HepG2 (cell line): ENCODE results near the gene MTF1. TPM values are rescaled to one million over a fixed set of nuclear protein-coding genes. Genes with fewer than 3 reads are reported as not detected.

ENCODE experiments used
- AKAP8 ChIP-seq: sonication (generic); formaldehyde crosslinking; IDR thresholded peaks from 2 replicates; pipeline ENCODE4 v1.5.1; 2020; ENCODE audit warnings: mild to moderate bottlenecking, missing genetic modification reagents
- ARNT2 ChIP-seq: sonication (generic); formaldehyde crosslinking; IDR thresholded peaks from 2 replicates; pipeline ENCODE4 v1.8.0; 2022; ENCODE audit warnings: mild to moderate bottlenecking, low read depth, missing genetic modification reagents, moderate library complexity
- HNF4G ChIP-seq, 2 experiments: sonication (generic) in 1 of 2; formaldehyde crosslinking in 1 of 2; IDR thresholded peaks; 2 replicates each; pipeline versions ENCODE4 v1.4.0 to v1.6.1; 2011 to 2020; ENCODE audit warnings: borderline replicate concordance in 2 of 2, low read depth in 2 of 2, mild to moderate bottlenecking in 2 of 2, low read length in 1 of 2, missing genetic modification reagents in 1 of 2, moderate library complexity in 1 of 2
- HOXA3 ChIP-seq: sonication (generic); formaldehyde crosslinking; IDR thresholded peaks from 2 replicates; pipeline ENCODE4 v1.5.0; 2020; ENCODE audit warnings: missing genetic modification reagents
- KDM2A ChIP-seq: sonication (generic); formaldehyde crosslinking; IDR thresholded peaks from 2 replicates; pipeline ENCODE4 v1.4.0; 2020; ENCODE audit warnings: low read depth, missing genetic modification reagents, borderline replicate concordance
- MEIS1 ChIP-seq: sonication (generic); formaldehyde crosslinking; IDR thresholded peaks from 2 replicates; pipeline ENCODE4 v1.9.0; 2021; ENCODE audit warnings: mild to moderate bottlenecking, missing genetic modification reagents, moderate library complexity, borderline replicate concordance
- NFRKB ChIP-seq: fragments of 450-650 bp; IDR thresholded peaks from 2 replicates; pipeline ENCODE4 v1.6.1; 2017
- PBX2 ChIP-seq: IDR thresholded peaks from 2 replicates; pipeline ENCODE4 v1.6.1; 2016; ENCODE audit warnings: control low read depth
- PCBP1 ChIP-seq: fragments of 200-400 bp; formaldehyde crosslinking; IDR thresholded peaks from 2 replicates; pipeline ENCODE4 v1.6.1; 2017; ENCODE audit warnings: mild to moderate bottlenecking, low read depth, low read length, borderline replicate concordance
- POLR2AphosphoS2 ChIP-seq: IDR thresholded peaks from 2 replicates; pipeline ENCODE4 v1.6.1; 2011; ENCODE audit warnings: low read depth, low read length, improper control_type of control experiment
- RBM22 ChIP-seq: fragments of 200-400 bp; formaldehyde crosslinking; optimal IDR thresholded peaks from 2 replicates; pipeline ENCODE3; 2017; ENCODE audit warnings: mild to moderate bottlenecking, low read length, moderate library complexity
- SALL2 ChIP-seq: sonication (generic); formaldehyde crosslinking; IDR thresholded peaks from 2 replicates; pipeline ENCODE4 v1.8.1; 2023; ENCODE audit warnings: mild to moderate bottlenecking, missing genetic modification reagents, inconsistent platforms
- SMAD9 ChIP-seq: sonication (generic); formaldehyde crosslinking; IDR thresholded peaks from 2 replicates; pipeline ENCODE4 v1.5.1; 2020; ENCODE audit warnings: mild to moderate bottlenecking, missing genetic modification reagents
- SRSF1 ChIP-seq: fragments of 200-400 bp; formaldehyde crosslinking; optimal IDR thresholded peaks from 2 replicates; pipeline ENCODE3; 2017; ENCODE audit warnings: mild to moderate bottlenecking, low read depth, low read length, moderate library complexity
- TEAD2 ChIP-seq: sonication (generic); formaldehyde crosslinking; IDR thresholded peaks from 2 replicates; pipeline ENCODE4 v1.9.0; 2021; ENCODE audit warnings: missing genetic modification reagents
- TRIM22 ChIP-seq: fragments of 450-650 bp; IDR thresholded peaks from 2 replicates; pipeline ENCODE4 v1.6.1; 2017
- ZBTB33 ChIP-seq: sonication (generic); formaldehyde crosslinking; IDR thresholded peaks from 2 replicates; pipeline ENCODE4 v1.4.0; 2020; ENCODE audit warnings: missing genetic modification reagents
- ZNF24 ChIP-seq: fragments of 450-650 bp; IDR thresholded peaks from 2 replicates; pipeline ENCODE4 v1.6.1; 2017; ENCODE audit warnings: antibody characterized with exemption, mild to moderate bottlenecking
- ZNF296 ChIP-seq: sonication (generic); formaldehyde crosslinking; conservative IDR thresholded peaks from 2 replicates; pipeline ENCODE4 v1.5.0; 2020; ENCODE audit warnings: mild to moderate bottlenecking, missing genetic modification reagents
- ZNF34 ChIP-seq: sonication (generic); formaldehyde crosslinking; IDR thresholded peaks from 2 replicates; pipeline ENCODE4 v1.4.0; 2020; ENCODE audit warnings: mild to moderate bottlenecking, missing genetic modification reagents, borderline replicate concordance
- ZNF343 ChIP-seq: sonication (generic); formaldehyde crosslinking; IDR thresholded peaks from 2 replicates; pipeline ENCODE4 v1.4.0; 2020; ENCODE audit warnings: mild to moderate bottlenecking, missing genetic modification reagents
- ZNF441 ChIP-seq: sonication (generic); formaldehyde crosslinking; IDR thresholded peaks from 2 replicates; pipeline ENCODE4 v1.7.0; 2021; ENCODE audit warnings: missing genetic modification reagents, borderline replicate concordance
- ZNF562 ChIP-seq: sonication (generic); formaldehyde crosslinking; IDR thresholded peaks from 2 replicates; pipeline ENCODE4 v1.8.0; 2022; ENCODE audit warnings: missing genetic modification reagents, borderline replicate concordance
- ZNF768 ChIP-seq: sonication (generic); formaldehyde crosslinking; IDR thresholded peaks from 2 replicates; pipeline ENCODE4 v1.4.0; 2020; ENCODE audit warnings: missing genetic modification reagents
- ZNF772 ChIP-seq: sonication (generic); formaldehyde crosslinking; IDR thresholded peaks from 2 replicates; pipeline ENCODE4 v1.5.0; 2020; ENCODE audit warnings: mild to moderate bottlenecking, missing genetic modification reagents
- ZNF781 ChIP-seq: sonication (generic); formaldehyde crosslinking; IDR thresholded peaks from 2 replicates; pipeline ENCODE4 v1.5.1; 2020; ENCODE audit warnings: borderline replicate concordance, mild to moderate bottlenecking, missing genetic modification reagents; ENCODE audit errors: not compliant biosample characterization
- polyA plus RNA-seq, 8 experiments: library from polyadenylated mRNA; depleted of rRNA in 3 of 8; stranded (reverse) in 7 of 8; unstranded in 1 of 8; fragments of >200 nt; fragmentation: Illumina TruSeq in 4 of 8; extraction: Trizol in 4 of 8; gene quantifications; 2 replicates each; pipeline versions ENCODE4 v1.2.1 to v1.2.3, GENCODE V29; 2011 to 2016; ENCODE audit warnings: low read depth in 4 of 8, missing spikeins in 1 of 8, mixed read lengths in 1 of 8; ENCODE audit not compliant: insufficient read depth in 1 of 8
- total RNA-seq, 5 experiments: library from RNA; depleted of rRNA; stranded (reverse); fragments of >200 nt; fragmentation: Illumina TruSeq; extraction: Trizol; gene quantifications; 2 replicates each; pipeline ENCODE4 v1.2.3, GENCODE V29; 2016; ENCODE audit warnings: low read depth in 1 of 5

The MTF1 gene
- total and polyA plus RNA-seq, 2 of the 13 experiments (the other 11 are each of a cell fraction or from before 2014, with no cell fraction given), result 2.4 to 3.3 TPM

- TF ChIP-seq ZBTB33 (CRISPR knock-in tag), result peak; percentile 75
- peak; percentile 100 for TF ChIP-seq ZNF781
- TF ChIP-seq RBM22, result no peak
- TF ChIP-seq ZNF296 (CRISPR knock-in tag), result peak; percentile 99
- peak; percentile 96 for TF ChIP-seq ARNT2 (CRISPR knock-in tag)
- peak; percentile 95 for TF ChIP-seq KDM2A
- TF ChIP-seq POLR2AphosphoS2, result no peak
- peak; percentile 95 for TF ChIP-seq ZNF768 (CRISPR knock-in tag)
- TF ChIP-seq HOXA3, result peak; percentile 93
- TF ChIP-seq SALL2 (CRISPR knock-in tag), result peak; percentile 98
- peak; percentile 99 for TF ChIP-seq ZNF441 (CRISPR knock-in tag)
- TF ChIP-seq AKAP8 (CRISPR knock-in tag), result 0 out of 2 replicates have a peak, but pooled peaks have one; percentile 63
- TF ChIP-seq HNF4G (IDR thresholded peaks at IDR 0.05; ENCODE audit: borderline replicate concordance, low read depth, low read length), result 0 out of 2 replicates have a peak, but pooled peaks have one; percentile 2
- peak; percentile 38; the same call in 1 of the 2 replicates for TF ChIP-seq HNF4G (CRISPR knock-in tag; IDR thresholded peaks at IDR 0.05; ENCODE audit: borderline replicate concordance, low read depth)
- peak; percentile 94 for TF ChIP-seq ZNF343 (CRISPR knock-in tag)
- TF ChIP-seq ZNF772 (CRISPR knock-in tag), result peak; percentile 99
- TF ChIP-seq ZNF34 (CRISPR knock-in tag), result 0 out of 2 replicates have a peak, but pooled peaks have one; percentile 53
- TF ChIP-seq NFRKB, result no peak
- TF ChIP-seq TEAD2, result peak; percentile 99
- peak; percentile 98 for TF ChIP-seq SMAD9 (CRISPR knock-in tag)
- peak; percentile 74; the same call in 1 of the 2 replicates for TF ChIP-seq MEIS1 (CRISPR knock-in tag)
- TF ChIP-seq ZNF562, result peak; percentile 61; the same call in 1 of the 2 replicates
- TF ChIP-seq ZNF24, result no peak
- no peak for TF ChIP-seq PCBP1
- TF ChIP-seq SRSF1, result no peak
- TF ChIP-seq TRIM22, result no peak
- TF ChIP-seq PBX2, result peak; percentile 49; the same call in 1 of the 2 replicates
Observed at GRCh38 chr1:37764414-37764825, 95.0 kb downstream of the MTF1 start (continued).
